GM23248 (cell line): Measurements from ENCODE around the gene SUMF1.

Source experiments
- EZH2 ChIP-seq: fragments of 200-600 bp; sonication (generic); IDR thresholded peaks from 2 replicates; pipeline ENCODE4 v1.6.1; 2018; ENCODE audit warnings: antibody characterized with exemption, mild to moderate bottlenecking; ENCODE audit not compliant: insufficient read depth, poor library complexity, severe bottlenecking
- EZH2phosphoT487 ChIP-seq: fragments of 200-600 bp; sonication (generic); IDR thresholded peaks from 2 replicates; pipeline ENCODE4 v1.6.1; 2018; ENCODE audit warnings: antibody characterized with exemption, moderate library complexity, mild to moderate bottlenecking, low read depth; ENCODE audit not compliant: insufficient read depth

- TF ChIP-seq EZH2 (no peak), EZH2phosphoT487 (no peak)
These were observed 34.8 kb downstream of the SUMF1 start for GRCh38 chr3:4432259-4432658.
